Measurements from ENCODE around the gene GEMIN5. TPM values are rescaled to one million over a fixed set of nuclear protein-coding genes. Genes with fewer than 3 reads are reported as not detected.

Gene GEMIN5
- total and polyA plus RNA-seq, 2 of the 13 experiments (the other 11 are each of a cell fraction or from before 2014, with no cell fraction given): 6.6 to 28.6 TPM

DNA sequence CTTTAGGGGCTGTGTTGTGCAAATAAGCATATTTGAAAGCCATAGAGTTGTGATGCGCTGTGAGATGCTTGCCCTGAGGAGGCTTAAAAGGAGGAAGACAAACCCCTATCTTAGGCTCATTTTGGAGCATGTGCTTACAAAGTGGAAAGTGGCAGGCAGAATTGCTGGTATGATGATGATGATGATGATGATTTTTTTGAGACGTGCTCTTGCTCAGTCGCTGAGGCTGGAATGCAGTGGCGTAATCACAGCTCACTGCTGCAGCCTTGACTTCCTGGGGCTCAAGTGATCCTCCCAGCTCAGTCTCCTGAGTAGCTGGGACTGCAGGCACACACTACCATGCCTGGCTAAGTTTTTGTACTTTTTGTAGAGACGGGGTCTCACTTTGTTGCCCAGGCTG, 77.9 kb downstream of the GEMIN5 start (continued):
- TF ChIP-seq, protein P1, sequence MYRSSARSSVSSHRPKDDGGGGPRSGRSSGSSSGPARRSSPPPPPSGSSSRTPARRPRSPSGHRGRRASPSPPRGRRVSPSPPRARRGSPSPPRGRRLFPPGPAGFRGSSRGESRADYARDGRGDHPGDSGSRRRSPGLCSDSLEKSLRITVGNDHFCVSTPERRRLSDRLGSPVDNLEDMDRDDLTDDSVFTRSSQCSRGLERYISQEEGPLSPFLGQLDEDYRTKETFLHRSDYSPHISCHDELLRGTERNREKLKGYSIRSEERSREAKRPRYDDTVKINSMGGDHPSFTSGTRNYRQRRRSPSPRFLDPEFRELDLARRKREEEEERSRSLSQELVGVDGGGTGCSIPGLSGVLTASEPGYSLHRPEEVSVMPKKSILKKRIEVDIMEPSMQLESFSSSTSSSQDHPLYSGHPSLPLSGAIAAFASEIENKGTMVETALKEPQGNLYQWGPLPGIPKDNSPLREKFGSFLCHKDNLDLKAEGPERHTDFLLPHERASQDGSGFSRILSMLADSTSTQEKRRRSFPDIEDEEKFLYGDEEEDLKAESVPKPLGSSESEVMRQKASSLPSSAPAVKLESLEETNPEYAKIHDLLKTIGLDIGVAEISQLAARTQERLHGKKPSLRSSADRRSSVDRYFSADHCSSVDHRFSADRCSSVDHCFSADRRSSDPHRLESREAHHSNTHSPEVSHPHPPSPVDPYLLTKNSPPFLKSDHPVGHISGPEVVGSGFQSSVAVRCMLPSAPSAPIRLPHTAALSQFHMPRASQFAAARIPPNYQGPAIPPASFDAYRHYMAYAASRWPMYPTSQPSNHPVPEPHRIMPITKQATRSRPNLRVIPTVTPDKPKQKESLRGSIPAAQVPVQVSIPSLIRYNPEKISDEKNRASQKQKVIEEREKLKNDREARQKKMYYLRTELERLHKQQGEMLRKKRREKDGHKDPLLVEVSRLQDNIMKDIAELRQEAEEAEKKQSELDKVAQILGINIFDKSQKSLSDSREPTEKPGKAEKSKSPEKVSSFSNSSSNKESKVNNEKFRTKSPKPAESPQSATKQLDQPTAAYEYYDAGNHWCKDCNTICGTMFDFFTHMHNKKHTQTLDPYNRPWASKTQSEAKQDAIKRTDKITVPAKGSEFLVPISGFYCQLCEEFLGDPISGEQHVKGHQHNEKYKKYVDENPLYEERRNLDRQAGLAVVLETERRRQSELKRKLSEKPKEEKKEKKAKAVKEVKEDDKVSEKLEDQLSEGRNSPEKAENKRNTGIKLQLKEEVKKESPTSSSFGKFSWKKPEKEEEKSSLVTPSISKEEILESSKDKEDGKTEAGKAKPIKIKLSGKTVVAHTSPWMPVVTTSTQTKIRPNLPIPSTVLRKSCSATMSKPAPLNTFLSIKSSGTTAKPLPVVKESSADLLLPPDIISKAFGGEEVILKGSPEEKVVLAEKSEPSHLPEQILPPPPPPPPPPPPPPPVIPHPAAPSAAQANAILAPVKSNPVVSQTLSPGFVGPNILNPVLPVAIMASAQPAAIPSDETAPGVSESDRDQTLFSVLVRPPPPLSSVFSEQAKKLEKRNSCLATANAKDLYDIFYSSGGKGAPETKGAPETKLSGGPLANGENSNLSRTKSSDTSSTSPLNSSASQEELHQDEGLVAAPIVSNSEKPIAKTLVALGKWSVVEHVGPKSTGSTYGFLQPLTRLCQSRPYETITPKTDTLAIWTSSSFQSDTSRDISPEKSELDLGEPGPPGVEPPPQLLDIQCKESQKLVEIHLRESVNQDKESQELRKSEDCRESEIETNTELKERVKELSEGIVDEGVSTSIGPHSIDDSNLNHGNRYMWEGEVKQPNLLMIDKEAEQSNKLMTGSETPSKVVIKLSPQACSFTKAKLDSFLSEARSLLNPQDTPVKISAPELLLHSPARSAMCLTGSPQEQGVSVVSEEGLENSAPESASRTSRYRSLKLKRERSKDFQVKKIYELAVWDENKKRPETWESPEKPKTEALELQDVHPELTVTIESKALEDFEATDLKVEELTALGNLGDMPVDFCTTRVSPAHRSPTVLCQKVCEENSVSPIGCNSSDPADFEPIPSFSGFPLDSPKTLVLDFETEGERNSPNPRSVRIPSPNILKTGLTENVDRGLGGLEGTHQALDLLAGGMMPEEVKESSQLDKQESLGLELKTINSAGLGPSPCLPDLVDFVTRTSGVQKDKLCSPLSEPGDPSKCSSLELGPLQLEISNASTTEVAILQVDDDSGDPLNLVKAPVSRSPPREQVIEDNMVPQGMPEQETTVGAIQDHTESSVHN (CRISPR knock-in tag; IDR thresholded peaks at IDR 0.05): no peak
- no peak for TF ChIP-seq ZNF589 (CRISPR knock-in tag; conservative IDR thresholded peaks at IDR 0.05)
- no peak for TF ChIP-seq ZNF33B (CRISPR knock-in tag; IDR thresholded peaks at IDR 0.05)
- no peak for TF ChIP-seq RBFOX2 (IDR thresholded peaks at IDR 0.05; ENCODE audit: low read depth, low read length)
- TF ChIP-seq CENPX (CRISPR knock-in tag; IDR thresholded peaks at IDR 0.05): no peak
- 0 out of 2 replicates have a peak, but pooled peaks have one; percentile 12 for TF ChIP-seq FOXO1 (CRISPR knock-in tag; IDR thresholded peaks at IDR 0.05)
- TF ChIP-seq SOX6 (IDR thresholded peaks at IDR 0.05): no peak
- no peak for TF ChIP-seq SOX6 (CRISPR knock-in tag; IDR thresholded peaks at IDR 0.05)
- no peak; the same call in 1 of the 2 replicates for TF ChIP-seq YEATS2 (CRISPR knock-in tag; IDR thresholded peaks at IDR 0.05; ENCODE audit: borderline replicate concordance)
- TF ChIP-seq, protein P2, sequence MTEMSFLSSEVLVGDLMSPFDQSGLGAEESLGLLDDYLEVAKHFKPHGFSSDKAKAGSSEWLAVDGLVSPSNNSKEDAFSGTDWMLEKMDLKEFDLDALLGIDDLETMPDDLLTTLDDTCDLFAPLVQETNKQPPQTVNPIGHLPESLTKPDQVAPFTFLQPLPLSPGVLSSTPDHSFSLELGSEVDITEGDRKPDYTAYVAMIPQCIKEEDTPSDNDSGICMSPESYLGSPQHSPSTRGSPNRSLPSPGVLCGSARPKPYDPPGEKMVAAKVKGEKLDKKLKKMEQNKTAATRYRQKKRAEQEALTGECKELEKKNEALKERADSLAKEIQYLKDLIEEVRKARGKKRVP (CRISPR knock-in tag; IDR thresholded peaks at IDR 0.05): no peak
- TF ChIP-seq, protein P3, sequence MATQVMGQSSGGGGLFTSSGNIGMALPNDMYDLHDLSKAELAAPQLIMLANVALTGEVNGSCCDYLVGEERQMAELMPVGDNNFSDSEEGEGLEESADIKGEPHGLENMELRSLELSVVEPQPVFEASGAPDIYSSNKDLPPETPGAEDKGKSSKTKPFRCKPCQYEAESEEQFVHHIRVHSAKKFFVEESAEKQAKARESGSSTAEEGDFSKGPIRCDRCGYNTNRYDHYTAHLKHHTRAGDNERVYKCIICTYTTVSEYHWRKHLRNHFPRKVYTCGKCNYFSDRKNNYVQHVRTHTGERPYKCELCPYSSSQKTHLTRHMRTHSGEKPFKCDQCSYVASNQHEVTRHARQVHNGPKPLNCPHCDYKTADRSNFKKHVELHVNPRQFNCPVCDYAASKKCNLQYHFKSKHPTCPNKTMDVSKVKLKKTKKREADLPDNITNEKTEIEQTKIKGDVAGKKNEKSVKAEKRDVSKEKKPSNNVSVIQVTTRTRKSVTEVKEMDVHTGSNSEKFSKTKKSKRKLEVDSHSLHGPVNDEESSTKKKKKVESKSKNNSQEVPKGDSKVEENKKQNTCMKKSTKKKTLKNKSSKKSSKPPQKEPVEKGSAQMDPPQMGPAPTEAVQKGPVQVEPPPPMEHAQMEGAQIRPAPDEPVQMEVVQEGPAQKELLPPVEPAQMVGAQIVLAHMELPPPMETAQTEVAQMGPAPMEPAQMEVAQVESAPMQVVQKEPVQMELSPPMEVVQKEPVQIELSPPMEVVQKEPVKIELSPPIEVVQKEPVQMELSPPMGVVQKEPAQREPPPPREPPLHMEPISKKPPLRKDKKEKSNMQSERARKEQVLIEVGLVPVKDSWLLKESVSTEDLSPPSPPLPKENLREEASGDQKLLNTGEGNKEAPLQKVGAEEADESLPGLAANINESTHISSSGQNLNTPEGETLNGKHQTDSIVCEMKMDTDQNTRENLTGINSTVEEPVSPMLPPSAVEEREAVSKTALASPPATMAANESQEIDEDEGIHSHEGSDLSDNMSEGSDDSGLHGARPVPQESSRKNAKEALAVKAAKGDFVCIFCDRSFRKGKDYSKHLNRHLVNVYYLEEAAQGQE (IDR thresholded peaks at IDR 0.05; ENCODE audit: borderline replicate concordance in 1 of 2, low read depth in 1 of 2, low read length in 2 of 2): no peak
- TF ChIP-seq, protein P4, sequence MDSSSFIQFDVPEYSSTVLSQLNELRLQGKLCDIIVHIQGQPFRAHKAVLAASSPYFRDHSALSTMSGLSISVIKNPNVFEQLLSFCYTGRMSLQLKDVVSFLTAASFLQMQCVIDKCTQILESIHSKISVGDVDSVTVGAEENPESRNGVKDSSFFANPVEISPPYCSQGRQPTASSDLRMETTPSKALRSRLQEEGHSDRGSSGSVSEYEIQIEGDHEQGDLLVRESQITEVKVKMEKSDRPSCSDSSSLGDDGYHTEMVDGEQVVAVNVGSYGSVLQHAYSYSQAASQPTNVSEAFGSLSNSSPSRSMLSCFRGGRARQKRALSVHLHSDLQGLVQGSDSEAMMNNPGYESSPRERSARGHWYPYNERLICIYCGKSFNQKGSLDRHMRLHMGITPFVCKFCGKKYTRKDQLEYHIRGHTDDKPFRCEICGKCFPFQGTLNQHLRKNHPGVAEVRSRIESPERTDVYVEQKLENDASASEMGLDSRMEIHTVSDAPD (CRISPR knock-in tag; IDR thresholded peaks at IDR 0.05): no peak
- TF ChIP-seq ZMYM4 (CRISPR knock-in tag; IDR thresholded peaks at IDR 0.05): no peak

Data from HepG2 (cell line).